Suppressor macrophage treated with lipopolysaccharide for 1 hour (primary cell): Measurements from ENCODE around the gene SECISBP2.
"Not testable (repeated sequence)": the region's sequence is repeated elsewhere in the genome, so short reads cannot be mapped to it uniquely, and the experiment has no call there.

ENCODE experiments used
- DNase-seq, 3 donors: peaks; one replicate each; pipeline ENCODE4 v3.0.0-alpha.2; 2020 to 2022

SECISBP2 gene

DNA sequence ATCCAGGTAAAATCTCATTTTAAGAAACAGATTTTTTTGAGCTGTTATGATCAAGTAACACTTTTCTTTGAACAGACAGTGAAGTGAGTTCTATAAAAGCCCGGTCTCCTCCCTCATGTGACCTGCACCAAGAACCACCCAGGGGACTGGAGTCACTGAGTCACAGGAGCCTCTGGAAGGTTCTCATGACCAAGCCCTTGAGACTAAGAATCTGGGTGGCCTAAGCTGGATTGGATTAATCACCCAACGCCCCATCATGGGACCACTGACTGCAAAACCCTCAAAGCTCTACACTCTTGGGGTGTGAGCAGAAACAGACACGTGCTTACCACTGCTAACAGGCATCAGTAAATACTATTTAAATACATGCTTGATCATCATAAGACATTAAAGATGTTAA is 48.4 kb downstream of the SECISBP2 start:
- DNase-seq: peak in 2 of 3 donors; percentile 25 to 39

DNA sequence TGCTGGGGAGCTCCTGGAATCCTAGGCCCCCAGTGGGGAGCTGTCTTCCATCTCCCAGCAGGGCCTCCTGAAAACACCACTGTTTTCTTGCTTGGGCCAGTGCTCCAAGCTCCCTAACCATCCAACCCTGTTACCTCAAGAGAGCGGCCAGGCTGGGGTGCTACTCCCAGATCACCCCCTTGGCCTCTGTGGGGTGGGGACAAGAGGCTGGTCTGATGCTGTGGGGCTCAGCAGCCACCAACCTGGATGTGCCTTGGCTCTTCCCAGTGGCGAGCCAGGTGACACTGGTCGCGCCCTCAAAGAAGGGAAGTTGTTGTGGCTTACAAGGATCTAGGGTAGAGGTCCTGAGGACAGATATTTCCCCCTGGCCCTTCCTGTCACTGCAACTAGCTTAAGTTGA is 49.0 kb downstream of the SECISBP2 start:
- no peak for DNase-seq

DNA sequence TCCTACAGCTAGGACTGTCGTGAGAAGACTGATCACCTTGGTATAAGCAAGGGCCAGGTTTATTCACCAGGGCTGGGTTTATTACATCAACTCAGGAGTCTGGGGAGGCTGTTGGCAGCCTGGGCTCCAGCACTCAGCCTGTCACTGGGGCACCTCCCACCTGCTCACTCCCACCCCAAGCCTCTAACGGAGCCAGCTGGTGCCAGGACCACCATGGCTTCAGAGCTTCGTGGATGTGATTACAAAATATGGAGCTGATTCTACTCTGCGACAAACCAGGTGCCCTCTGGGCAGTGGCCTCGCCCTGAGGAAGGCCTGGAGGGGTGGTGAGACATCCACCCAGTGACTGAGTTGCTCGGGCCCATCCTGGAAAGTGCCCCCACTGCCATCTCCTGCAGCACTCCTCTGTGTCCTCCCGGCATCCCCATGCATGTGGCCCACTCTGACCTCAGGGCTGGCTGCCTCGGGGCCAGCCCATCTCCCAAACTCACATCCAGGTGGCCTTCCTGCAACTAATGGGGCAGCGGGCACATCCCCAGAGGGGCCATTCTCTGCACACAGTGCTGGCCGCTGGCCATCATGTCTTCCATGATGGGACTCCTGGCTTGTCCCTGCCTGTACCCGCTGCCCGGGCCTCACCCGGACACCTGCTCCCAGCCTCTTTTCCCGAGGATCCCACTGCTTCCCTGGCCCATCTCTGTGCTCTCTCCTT is 49.6 kb downstream of the SECISBP2 start:
- no peak for DNase-seq

DNA sequence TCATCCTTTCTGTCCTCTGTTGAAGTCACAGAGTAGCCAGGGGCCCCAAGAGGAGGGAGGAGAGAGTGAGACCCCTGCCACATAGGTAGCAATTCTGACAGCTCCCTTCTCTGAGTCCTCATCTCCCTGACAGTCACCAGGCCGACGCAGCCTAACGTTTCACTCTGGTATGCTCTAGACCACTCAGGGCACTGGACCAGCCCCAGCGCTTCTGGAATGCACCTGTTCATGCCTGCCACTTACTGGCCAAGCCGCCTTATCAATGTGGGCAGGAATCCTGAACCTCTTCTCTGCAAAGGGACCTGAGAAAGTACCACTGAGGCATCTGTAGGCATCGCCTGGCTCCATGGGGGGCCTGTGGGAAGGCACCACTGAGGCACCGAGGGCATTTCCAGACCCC is 50.2 kb downstream of the SECISBP2 start:
- no peak for DNase-seq

DNA sequence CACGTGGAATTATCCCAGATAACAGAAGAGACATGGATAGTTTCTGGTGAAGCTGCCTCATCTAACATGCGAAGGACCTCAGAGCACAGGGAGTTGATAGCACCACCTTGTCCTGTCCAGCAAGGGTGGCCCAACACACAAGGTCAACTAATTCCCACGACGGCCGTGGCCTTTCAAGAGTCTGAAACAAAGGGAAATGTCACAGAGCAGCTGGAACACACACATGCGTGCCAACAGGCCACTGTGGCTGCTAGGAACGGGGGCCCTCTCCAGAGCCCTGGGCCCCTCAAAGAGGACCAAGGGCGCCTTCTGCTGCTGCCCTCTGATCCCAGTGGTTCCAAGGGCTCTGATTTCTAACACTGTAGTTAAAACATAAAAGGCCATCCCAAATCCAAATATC is 50.7 kb downstream of the SECISBP2 start:
- DNase-seq: no peak

DNA sequence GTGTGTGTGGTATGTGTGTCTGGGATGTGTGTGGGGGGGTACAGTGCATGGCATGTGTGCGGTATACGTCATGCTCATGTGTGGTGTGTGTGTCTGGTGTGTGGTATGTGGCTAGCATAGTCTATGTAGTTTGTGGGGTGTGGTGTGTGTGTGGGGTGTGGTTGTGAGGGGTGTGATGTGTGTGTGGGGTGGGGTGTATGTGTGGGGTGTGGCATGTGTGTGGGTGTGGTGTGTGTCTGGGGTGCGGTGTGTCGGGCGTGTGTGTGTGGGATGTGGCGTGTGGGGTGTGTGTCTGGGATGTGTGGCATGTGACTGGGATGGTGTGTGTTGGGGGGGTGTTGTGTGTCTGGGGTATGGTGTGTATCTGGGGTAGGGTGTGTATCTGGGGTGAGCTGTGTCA is 52.3 kb downstream of the SECISBP2 start:
- no peak for DNase-seq

DNA sequence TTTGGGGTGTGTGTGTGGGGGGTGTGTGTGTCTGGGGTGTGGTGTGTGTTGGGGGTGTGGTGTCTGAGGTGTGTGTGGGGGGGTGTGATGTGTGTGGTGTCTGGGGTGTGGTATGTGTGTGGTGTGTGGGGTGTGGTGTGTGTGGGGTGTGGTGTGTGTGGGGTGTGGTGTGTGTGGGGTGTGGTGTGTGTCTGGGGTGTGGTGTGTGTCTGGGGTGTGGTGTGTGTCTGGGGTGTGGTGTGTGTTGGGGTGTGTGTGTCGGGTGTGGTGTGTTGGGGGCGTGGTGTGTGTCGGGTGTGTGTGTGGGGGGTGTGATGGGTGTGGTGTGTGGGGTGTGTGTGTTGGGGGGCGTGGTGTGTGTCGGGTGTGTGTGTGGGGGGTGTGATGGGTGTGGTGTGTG is 53.5 kb downstream of the SECISBP2 start:
- not testable (repeated sequence) for DNase-seq

DNA sequence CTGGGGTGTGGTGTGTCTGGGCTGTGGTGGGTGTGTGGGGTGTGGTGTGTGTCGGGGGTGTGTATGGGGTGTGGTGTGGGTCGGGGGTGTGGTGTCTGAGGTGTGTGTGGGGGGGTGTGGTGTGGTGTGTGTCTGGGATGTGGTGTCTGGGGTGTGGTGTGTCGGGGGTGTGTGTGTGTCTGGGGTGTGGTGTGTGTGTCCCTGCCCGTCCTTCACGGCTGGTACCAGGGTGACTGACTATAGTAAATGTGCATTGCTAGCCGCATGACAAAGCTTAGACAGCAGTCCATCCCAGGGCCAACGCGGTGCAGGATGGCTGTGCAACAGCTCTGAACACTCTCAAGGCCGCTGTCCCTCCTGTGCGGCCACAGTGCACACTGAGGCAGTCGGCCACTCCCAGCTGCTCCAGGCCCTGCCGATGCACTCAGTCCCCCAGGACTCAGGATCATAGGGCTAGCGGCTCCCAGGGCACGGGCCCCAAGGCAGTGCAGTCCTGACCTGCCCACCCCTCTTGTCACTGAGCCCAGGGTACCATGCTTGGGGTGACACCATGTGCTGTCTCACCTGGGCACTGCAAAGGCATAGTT is 54.0 kb downstream of the SECISBP2 start:
- DNase-seq: no peak

DNA sequence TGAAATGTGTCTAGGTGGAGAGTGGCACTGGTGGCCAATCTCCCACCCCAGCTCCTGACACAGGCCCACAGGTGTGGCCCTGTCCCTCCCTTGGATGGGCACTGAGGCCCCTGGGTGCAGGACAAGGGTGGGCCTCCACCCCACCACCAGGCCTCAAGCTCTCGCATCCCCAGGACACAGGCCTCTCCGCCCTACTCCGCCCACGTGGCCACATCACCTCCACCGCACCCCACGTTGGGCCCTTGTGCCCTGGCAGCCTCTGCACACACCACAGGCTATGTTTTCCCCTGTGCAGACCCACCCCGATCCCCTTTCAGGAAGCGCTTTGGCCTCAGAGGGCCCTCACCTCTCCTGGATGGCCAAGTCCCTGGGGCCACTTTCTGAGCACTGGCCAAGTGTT is 54.7 kb downstream of the SECISBP2 start:
- DNase-seq: no peak

DNA sequence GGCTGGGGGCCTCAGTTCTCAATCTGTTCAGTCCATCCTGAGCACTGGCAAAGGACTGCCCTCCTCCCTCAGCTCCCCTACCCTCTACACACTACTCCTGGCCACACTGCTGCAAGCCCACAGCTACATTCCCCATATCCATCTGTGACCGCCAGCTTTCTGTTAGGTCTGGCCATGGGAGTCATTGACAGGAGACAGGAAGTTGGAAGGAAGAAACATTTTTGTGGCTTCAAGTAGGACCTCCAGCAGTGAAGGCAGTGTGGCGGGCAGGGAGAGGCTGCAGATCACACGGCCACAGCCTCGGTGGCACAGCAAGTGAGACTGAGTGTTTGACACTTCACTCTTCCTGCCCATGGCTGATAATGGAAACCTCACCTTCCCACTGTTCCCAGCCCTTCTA is 55.9 kb downstream of the SECISBP2 start:
- no peak for DNase-seq

DNA sequence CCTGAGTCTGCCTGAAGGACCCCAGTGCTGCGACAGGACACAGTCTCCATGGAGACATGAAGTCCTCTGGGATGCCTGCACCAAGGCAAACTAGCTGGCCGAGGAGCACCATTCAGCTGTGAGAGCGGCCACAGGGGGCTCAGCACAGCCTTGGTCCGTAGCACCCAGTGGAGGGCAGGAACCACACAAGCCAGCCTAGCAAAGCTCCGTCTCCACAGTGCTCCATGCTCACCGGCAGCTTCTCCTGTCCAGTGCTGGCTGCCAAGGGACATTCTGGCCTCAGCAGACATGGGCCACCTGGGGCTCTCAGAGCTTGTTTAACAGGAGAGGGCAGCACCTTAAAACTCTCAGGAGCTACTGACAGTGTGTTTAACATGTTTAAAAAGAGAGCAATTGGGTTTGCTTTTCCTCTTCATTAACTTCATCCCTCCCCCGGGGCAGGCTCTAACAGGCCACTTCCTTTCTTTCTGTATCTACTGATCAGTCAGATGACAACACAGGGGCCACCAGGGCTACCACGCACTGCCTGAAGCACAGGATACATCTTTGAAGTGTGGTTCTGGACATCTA is 57.0 kb downstream of the SECISBP2 start:
- DNase-seq: peak; percentile 30 to 56 (median 35)

DNA sequence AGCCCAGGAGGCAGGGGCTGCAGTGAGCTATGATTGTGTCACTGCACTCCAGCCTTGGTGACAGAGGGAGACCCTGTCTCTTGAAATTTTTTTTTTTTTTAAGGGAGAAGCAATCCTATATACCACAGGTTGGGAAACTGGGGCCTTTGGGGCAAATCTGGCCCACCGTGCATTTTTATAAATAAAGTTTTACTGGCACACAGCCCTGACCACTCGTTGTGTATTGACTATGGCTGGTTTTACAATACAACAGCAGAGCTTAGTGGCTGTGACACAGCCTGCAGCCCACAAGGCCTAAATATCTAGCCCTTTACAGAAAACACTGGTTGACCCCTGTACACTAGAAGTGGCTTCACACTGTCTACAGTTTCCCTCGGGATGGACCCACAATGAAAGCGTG is 58.0 kb downstream of the SECISBP2 start:
- DNase-seq: no peak

DNA sequence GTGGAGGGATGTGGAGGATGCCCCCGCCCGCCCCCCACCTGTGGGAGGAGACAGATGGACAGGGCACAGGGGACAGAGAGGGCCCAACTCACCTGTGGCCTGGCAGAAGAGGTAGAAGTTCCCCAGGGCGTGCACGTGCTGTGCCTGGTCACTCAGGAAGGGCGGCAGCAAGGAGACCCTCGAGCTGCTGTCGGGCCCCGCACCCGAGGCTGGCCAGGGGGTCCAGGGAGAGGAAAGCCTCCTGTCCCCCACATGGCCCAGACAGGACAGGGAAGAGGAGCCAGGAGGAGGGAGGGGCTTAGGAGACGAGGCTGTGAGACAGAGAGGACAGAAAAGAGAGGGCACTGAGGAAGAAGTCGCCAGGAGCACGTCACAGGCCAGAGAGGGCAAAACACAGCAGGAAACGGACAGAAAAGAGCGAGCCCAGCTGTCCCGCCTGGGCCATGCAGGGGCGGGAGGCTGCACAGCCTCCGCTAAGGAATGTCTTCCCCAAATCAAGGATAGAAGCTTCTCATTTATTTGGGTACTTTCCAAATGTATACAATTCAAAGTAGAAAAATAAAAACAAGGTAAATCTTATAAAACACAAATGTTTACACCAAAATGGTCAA is 58.5 kb downstream of the SECISBP2 start:
- no peak for DNase-seq

DNA sequence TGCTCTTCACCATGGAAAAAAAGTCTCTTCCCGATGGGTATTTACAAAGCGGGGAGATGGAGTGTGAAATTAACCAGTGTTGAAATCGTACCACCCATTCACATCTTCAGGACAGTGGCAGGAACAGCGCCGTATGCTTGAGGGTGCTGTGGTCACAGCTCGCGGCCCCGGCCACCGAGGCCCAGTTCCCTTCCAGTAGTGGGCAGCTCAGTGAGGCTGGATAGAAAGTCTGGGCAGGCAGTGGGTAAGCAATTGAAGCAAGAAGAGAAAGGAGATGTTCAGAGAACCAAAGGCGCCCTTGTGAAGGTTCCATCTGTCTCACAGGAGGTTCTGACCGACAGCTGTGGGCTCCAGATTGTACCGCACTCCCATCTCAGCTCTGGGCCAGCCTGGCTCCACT is 59.1 kb downstream of the SECISBP2 start:
- DNase-seq: no peak

DNA sequence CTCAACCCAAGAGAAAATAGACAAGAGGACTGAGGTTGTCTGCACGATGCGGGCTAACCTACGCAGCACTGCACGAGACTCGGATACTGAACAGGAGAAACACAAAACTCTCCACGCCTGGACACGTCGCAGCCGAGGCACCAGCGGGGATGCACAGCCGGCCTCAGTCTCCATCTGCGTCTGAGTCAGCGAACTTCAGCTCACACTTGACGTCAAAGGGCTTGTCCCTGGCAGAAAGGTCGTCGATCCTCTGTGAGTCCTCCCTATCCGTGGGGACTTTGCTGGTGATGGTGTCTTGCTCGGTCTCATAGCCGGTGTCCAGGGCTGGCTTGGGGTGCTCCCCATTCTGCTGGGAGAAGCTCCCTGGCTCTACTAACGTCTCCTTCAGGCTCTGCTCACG is 60.2 kb downstream of the SECISBP2 start:
- DNase-seq: no peak

DNA sequence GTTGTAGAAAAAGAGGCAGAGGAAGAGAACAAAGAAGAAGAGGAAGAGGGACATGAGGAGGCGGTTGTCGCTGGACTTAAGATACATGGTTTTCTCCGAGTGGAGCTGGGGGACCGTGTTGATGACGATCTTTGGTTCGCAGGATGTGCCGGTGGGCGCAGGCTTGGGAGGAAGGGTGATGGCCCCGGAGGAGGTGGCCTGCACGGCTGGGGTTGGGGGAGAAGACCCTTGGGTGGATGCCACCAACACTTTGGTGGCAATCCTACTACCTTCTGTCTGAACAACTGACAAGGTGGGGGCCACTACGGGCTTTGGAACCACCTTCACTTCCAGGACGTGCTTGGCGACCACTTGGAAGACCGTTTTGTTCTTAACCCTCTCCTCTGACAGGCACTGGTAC is 60.7 kb downstream of the SECISBP2 start:
- DNase-seq: no peak

DNA sequence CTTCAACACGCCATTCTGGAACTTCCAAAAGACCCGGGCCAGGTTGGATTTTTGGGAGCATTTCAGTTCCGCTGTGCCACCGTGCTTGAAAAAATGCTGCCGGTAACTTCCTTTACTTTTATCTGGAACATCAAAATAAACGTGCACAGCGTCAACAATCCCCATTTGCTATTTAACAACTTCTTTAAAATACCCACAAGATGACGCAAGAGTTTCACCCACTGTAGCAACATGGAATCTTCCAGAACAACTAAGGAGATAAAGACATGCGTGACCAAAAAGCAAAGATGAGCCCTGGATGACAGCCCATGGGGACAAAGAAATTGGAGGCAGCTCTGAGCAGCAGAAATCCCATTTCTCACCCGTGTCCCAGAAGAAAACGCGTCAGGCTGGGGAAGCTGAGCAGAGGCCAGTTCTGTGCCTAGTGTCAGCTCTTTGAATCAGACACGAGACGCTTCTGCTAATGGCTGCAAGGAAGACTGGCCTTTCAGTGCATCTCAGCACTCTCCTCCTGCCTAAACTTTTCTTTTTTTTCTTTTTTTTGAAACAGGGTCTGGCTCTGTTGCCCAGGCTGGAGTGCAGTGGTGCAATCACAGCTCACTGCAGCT is 61.3 kb downstream of the SECISBP2 start:
- peak; percentile 47 to 76 (median 75) for DNase-seq

DNA sequence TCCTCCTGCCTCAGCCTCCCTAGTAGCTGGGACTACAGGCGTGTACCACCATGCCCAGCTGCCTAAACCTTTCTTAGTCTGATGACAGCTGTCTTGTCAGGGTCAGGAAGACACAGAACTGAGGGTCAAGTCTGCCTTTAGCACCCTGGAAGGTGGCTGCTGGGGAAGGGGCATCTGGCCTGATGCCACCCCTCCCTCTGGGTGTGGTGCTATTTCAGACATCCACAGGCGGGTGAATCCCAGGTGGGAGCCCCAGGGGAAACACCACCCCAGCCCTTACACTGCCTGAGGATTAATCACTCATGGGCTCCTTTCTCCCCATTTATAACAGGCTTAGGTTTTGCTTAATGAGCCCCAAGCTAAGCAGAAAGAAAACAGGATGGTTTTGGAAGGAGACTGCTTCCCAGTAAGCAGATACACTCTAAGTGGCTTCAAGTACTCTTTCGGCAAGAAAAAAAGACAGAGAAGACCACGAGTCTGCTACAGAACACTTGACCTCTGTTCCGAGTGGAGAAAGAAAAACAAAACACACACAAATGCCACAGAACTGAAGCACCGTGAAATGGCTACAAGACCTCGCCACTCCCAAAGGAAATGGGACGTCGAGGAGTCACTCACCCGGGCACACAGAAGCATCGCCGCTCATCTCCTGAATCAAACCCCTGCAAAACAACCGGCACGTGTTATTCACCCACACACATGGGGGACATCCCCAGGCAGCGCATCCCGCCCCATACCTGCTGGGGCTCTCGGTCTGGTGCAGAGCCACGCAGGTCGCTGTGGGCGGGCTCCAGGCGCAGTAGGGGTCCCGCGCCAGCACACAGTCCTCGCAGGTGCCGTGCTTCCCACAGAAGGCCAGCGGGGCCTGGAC is 62.4 kb downstream of the SECISBP2 start:
- no peak for DNase-seq

DNA sequence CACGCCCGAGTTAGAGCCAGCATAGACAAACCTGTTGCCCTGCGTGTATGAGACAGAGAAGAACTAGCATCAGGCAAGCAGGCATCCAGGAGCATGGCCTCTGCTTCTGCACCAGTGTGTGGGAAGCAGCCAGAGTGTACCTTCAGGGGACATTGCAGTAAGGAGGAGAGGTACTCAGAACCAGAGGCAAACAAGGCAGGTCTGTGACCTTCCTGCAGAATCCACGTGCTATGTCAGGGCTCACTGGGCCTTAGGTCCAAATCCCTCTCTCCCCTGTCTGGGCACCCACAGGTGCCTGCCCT is 63.0 kb downstream of the SECISBP2 start:
- no peak for DNase-seq

DNA sequence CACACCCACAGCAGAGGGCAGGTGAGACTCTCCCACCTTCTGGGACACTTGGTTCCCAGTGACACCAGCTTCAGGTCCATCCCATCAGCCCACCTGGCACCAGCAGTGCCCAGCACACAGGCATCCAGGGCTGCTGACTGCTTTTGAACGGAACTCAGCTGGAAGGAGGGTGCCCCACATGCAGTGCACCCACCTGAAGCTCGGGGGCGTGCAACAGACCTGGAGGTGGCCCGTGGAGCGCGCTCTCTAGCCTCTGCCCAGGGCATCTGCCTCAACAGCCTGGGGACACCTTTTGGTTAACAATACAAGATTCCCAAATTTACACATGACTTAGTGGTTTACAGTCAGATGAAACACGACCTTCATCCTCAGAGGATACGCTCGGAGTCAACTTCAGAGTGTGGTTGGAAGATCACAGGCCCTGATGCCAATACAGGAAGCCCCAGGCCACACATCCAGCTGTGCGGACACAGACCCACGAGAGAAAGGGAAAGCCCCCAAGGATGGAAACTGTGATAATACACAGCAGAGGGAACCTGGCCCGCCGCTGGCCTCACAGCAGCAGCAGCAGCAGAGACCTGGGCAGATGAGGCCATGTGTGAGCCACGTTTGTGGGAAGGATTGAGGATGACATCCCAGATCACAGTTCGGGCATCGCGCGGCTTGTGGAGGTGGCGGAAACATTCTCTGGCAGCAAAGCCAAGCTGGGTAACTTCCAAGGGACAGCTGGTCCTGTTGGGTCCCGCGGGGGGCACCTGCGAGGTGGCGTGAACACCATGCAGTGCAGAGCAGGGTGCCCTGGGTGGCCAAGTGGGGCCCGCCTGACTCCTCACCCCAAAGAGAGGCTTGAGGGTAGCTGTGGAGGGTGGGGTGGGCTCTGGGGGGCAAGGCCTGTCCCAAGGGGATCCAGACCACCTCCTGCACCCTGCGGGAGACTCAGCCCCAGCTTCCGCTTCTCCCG is 64.0 kb downstream of the SECISBP2 start:
- DNase-seq: no peak

DNA sequence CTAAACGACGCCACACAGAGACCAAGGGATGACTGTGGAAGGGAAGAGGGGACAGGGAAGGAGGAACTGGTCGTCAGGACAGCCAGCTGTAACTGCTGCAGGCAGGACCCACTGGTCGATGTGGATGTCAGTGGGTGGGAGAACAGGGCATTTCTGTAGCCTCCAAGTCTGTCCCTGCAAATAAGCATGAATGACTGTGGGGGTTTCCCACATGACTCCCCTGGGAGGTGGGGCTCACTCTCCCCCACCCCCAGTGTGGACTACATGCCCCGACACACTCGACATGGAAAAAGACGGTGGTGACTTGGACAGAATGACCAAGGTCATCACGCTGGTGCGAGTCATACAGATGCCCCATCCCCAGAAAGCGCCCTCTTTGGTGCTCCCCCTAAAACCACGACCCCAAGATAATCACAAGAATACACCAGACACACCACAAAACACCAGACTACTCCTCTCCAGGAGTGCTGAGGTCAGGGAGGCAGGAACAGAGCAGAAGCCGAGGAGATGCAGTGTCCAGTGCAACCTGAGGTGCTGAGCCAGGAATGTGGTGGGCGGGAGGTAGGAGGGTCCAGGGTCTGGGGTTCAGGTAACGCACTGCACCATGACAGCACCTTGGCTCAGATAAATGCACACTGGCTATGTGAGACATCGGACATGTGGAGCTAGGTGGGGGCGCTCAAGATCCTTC is 64.9 kb downstream of the SECISBP2 start:
- peak; percentile 19 to 31 (median 29) for DNase-seq
